OCI-LY1 (cell line): Measurements from ENCODE around the gene EEFSEC.

Experiments
- EZH2 ChIP-seq: fragments of 200-600 bp; sonication (generic), shearing (Covaris generic); IDR thresholded peaks from 2 replicates; pipeline ENCODE4 v1.8.0; 2017; ENCODE audit warnings: borderline replicate concordance, mixed run types, mild to moderate bottlenecking, antibody characterized with exemption, low read length, moderate library complexity, mixed read lengths
- TF ChIP-seq, protein P1 (sequence below): fragments of 200-600 bp; sonication (generic), shearing (Covaris generic); IDR thresholded peaks from 2 replicates; pipeline ENCODE4 v1.5.1; 2017; ENCODE audit warnings: mild to moderate bottlenecking, antibody characterized with exemption, low read length, moderate library complexity, mixed read lengths

- TF ChIP-seq, protein P1, sequence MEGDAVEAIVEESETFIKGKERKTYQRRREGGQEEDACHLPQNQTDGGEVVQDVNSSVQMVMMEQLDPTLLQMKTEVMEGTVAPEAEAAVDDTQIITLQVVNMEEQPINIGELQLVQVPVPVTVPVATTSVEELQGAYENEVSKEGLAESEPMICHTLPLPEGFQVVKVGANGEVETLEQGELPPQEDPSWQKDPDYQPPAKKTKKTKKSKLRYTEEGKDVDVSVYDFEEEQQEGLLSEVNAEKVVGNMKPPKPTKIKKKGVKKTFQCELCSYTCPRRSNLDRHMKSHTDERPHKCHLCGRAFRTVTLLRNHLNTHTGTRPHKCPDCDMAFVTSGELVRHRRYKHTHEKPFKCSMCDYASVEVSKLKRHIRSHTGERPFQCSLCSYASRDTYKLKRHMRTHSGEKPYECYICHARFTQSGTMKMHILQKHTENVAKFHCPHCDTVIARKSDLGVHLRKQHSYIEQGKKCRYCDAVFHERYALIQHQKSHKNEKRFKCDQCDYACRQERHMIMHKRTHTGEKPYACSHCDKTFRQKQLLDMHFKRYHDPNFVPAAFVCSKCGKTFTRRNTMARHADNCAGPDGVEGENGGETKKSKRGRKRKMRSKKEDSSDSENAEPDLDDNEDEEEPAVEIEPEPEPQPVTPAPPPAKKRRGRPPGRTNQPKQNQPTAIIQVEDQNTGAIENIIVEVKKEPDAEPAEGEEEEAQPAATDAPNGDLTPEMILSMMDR: no peak
- no peak for TF ChIP-seq EZH2
These were observed 249.7 kb downstream of the EEFSEC start for GRCh38 chr3:128402998-128403397.
